ENCODE measurements around the gene KCNK15. TPM values are rescaled to one million over a fixed set of nuclear protein-coding genes. Genes with fewer than 3 reads are reported as not detected.
"Not testable (repeated sequence)": the region's sequence is repeated elsewhere in the genome, so short reads cannot be mapped to it uniquely, and the experiment has no call there.

KCNK15 gene
- total RNA-seq (0.05 TPM), polyA plus RNA-seq (0.16 TPM)
- long read RNA-seq, donor 1 = 0 reads
- long read RNA-seq, donor 2 = 0 reads
- long read RNA-seq, donor 3 = 0 reads
- long read RNA-seq, donor 4 = 0 reads
- long read RNA-seq, donor 5 = 0 reads
- long read RNA-seq, donor 6 = 0 reads
- long read RNA-seq, donor 7 = 0 reads
- long read RNA-seq, donor 8 = 0 reads
- long read RNA-seq, donor 9 = 0 reads
- long read RNA-seq, donor 10 = 0 reads

DNA sequence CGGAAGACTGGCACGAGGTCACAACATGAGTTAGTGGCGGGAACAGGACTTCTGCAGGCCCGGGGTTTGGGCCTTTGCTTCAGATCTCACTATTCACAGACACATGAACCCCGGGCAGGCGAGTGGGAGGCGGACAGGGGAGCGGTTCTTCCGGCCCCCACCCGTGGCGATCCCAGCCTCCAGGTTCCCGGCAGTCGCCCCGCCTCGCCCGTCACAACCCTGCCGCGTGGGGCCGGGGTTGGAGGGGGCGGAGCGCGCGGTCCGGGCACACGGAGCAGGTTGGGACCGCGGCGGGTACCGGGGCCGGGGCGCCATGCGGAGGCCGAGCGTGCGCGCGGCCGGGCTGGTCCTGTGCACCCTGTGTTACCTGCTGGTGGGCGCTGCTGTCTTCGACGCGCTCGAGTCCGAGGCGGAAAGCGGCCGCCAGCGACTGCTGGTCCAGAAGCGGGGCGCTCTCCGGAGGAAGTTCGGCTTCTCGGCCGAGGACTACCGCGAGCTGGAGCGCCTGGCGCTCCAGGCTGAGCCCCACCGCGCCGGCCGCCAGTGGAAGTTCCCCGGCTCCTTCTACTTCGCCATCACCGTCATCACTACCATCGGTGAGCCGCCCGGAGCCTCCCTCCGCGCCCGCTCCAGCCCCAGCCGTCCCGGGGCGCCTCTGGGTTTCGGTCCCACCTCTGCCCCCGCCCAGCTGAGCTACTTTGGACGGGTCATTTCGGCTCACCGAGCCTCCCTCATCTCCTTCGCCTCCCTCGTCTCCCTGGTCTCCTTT lies at the start of gene KCNK15:
TSS of gene KCNK15 (plus strand) at position 268 of the 769 bp plus-strand sequence. CDS start at position 314, 46 bp downstream.
- H3K27ac ChIP-seq (ENCODE audit: low read depth in 1 of 2, low read length in 1 of 2) = no peak within 1 kb of the TSS
- 3% methylated on average over 81 of the region's 81 CpGs for WGBS
- no peaks in the 10 kb centered on the region for H3K4me1 ChIP-seq (ENCODE audit: control insufficient read depth in 2 of 2, insufficient read depth in 2 of 2, low read length in 2 of 2)
- H3K36me3 ChIP-seq (ENCODE audit: control insufficient read depth in 2 of 2, insufficient read depth in 2 of 2, low read length in 1 of 2) = no peaks in the 10 kb centered on the region
- peaks cover 38 to 79% of the 10 kb centered on the region in 2 donors for H3K27me3 ChIP-seq (ENCODE audit: control insufficient read depth in 2 of 2, insufficient read depth in 1 of 2, low read length in 1 of 2)
- no peaks in the 10 kb centered on the region for H3K9me3 ChIP-seq (ENCODE audit: control insufficient read depth in 2 of 2, insufficient read depth in 1 of 2, low read length in 1 of 2)
- peak within 1 kb of the TSS in 1 of 2 donors; percentile 31 for H3K4me3 ChIP-seq (ENCODE audit: low read length in 2 of 2)
- no peak for DNase-seq (ENCODE audit: low read depth in 6 of 9, low spot score in 9 of 9)

DNA sequence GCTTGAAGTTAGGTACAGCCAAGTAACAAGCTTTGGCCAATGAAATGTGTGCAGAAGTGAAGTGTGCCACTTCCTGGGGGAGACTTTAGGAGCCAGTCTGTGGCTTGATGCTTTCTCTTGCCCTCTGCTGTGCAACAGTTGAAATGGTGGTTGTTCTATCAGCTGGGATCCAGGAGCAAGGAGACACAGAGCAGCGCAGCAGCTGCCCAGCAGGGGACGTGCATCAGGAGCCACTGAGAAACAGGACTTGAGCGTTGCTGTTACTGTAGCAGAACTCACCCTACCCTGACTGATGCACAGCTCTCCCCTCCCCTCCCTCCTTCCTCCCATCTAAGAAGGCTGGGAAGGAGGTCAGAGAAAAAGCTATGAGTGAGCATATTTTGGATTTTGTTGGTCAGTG lies 49.4 kb upstream of the KCNK15 start:
- Histone ChIP-seq H3K36me3 (ENCODE audit: control insufficient read depth in 2 of 2, insufficient read depth in 2 of 2, low read length in 1 of 2) (no peaks in the 10 kb centered on the region), H3K4me3 (ENCODE audit: low read length in 2 of 2) (no peak overlapping the region), H3K9me3 (ENCODE audit: control insufficient read depth in 2 of 2, insufficient read depth in 1 of 2, low read length in 1 of 2) (no peaks in the 10 kb centered on the region), H3K27ac (ENCODE audit: low read depth in 1 of 2, low read length in 1 of 2) (no peak overlapping the region), H3K4me1 (ENCODE audit: control insufficient read depth in 2 of 2, insufficient read depth in 2 of 2, low read length in 2 of 2) (no peaks in the 10 kb centered on the region), H3K27me3 (ENCODE audit: control insufficient read depth in 2 of 2, insufficient read depth in 1 of 2, low read length in 1 of 2) (peaks cover 0 to 2% of the 10 kb centered on the region in 2 donors)
- DNase-seq (ENCODE audit: low read depth in 6 of 9, low spot score in 9 of 9) = no peak
- 94% methylated on average over 3 of the region's 3 CpGs for WGBS

GRCh38 chr20:44697041-44697440 lies 48.6 kb upstream of the KCNK15 start:
- H3K9me3 ChIP-seq (ENCODE audit: control insufficient read depth in 2 of 2, insufficient read depth in 1 of 2, low read length in 1 of 2); H3K27me3 ChIP-seq (ENCODE audit: control insufficient read depth in 2 of 2, insufficient read depth in 1 of 2, low read length in 1 of 2); H3K4me3 ChIP-seq (ENCODE audit: low read length in 2 of 2); H3K27ac ChIP-seq (ENCODE audit: low read depth in 1 of 2, low read length in 1 of 2); H3K36me3 ChIP-seq (ENCODE audit: control insufficient read depth in 2 of 2, insufficient read depth in 2 of 2, low read length in 1 of 2); DNase-seq (ENCODE audit: low read depth in 6 of 9, low spot score in 9 of 9); H3K4me1 ChIP-seq (ENCODE audit: control insufficient read depth in 2 of 2, insufficient read depth in 2 of 2, low read length in 2 of 2): not testable (repeated sequence)
- WGBS = 98% methylated on average over 5 of the region's 5 CpGs

DNA sequence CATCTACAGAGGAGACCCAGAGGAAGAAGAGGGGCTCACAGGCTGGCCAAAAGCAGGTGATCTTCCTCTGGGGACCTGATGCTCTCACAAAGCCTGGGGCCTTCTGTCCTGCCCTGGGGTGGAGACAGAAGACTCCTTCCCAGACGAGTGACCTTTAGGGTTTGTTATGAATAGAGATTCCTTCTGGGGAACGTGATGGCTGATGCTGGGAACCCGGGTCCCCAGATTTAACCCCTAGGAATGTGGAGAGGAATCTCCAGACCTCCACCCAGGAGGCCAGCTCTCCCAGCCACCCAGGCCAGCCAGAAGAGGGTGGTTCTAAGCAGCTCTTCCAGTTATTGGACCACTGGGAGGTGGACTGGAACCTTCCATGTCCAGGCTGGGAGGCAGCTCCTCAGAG lies 47.3 kb upstream of the KCNK15 start:
- Histone ChIP-seq H3K27me3 (ENCODE audit: control insufficient read depth in 2 of 2, insufficient read depth in 1 of 2, low read length in 1 of 2) (no peaks in the 10 kb centered on the region), H3K27ac (ENCODE audit: low read depth in 1 of 2, low read length in 1 of 2) (no peak overlapping the region), H3K4me1 (ENCODE audit: control insufficient read depth in 2 of 2, insufficient read depth in 2 of 2, low read length in 2 of 2) (no peaks in the 10 kb centered on the region), H3K4me3 (ENCODE audit: low read length in 2 of 2) (no peak overlapping the region), H3K9me3 (ENCODE audit: control insufficient read depth in 2 of 2, insufficient read depth in 1 of 2, low read length in 1 of 2) (no peaks in the 10 kb centered on the region), H3K36me3 (ENCODE audit: control insufficient read depth in 2 of 2, insufficient read depth in 2 of 2, low read length in 1 of 2) (no peaks in the 10 kb centered on the region)
- no peak for DNase-seq (ENCODE audit: low read depth in 6 of 9, low spot score in 9 of 9)
- WGBS = 97% methylated on average over 3 of the region's 3 CpGs

GRCh38 chr20:44700306-44700705 lies 45.4 kb upstream of the KCNK15 start:
- WGBS = 97% methylated on average over 11 of the region's 11 CpGs
- H3K27me3 ChIP-seq (ENCODE audit: control insufficient read depth in 2 of 2, insufficient read depth in 1 of 2, low read length in 1 of 2) = no peaks in the 10 kb centered on the region
- H3K4me1 ChIP-seq (ENCODE audit: control insufficient read depth in 2 of 2, insufficient read depth in 2 of 2, low read length in 2 of 2) = no peaks in the 10 kb centered on the region
- DNase-seq (ENCODE audit: low read depth in 6 of 9, low spot score in 9 of 9) = no peak
- no peaks in the 10 kb centered on the region for H3K36me3 ChIP-seq (ENCODE audit: control insufficient read depth in 2 of 2, insufficient read depth in 2 of 2, low read length in 1 of 2)
- H3K9me3 ChIP-seq (ENCODE audit: control insufficient read depth in 2 of 2, insufficient read depth in 1 of 2, low read length in 1 of 2) = no peaks in the 10 kb centered on the region
- no peak overlapping the region for H3K4me3 ChIP-seq (ENCODE audit: low read length in 2 of 2)
- no peak overlapping the region for H3K27ac ChIP-seq (ENCODE audit: low read depth in 1 of 2, low read length in 1 of 2)

DNA sequence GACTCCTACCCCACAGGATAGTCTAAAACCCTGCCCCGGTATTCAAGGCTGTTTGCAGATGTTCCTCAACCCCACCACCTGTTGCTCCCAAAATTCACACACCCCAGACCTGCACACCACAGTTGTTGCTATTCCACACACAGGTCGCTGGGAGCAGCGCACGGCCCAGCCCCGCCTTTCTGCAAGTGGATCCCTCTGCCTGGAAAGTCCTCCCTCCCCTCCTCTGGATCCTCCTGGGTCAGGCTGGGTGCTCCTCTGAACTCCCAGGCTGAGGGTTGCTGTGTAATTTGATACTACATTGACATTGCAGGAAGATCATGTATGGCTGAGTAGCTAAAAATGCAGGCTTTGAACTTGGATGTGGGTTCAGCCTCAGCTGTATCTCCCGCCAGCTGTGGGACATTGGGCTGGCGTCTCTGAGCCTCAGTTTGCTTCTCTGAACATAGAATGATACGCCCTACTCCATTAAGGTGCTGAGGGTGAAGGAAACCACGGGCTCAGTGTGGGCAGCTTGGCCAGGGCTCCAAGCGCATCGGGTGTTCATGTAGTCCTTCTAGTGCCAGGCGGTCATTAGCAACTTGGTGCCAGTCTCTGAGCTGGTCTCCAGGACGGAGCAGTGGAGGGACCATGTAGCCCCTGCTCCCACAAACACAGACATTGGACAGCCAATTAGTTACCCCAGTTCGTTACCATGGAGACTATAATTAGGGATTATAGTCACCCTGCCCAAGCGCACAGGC lies 44.4 kb upstream of the KCNK15 start:
- H3K27me3 ChIP-seq (ENCODE audit: control insufficient read depth in 2 of 2, insufficient read depth in 1 of 2, low read length in 1 of 2) = peaks cover 0 to 1% of the 10 kb centered on the region in 2 donors
- no peak for DNase-seq (ENCODE audit: low read depth in 6 of 9, low spot score in 9 of 9)
- H3K27ac ChIP-seq (ENCODE audit: low read depth in 1 of 2, low read length in 1 of 2) = no peak overlapping the region
- H3K36me3 ChIP-seq (ENCODE audit: control insufficient read depth in 2 of 2, insufficient read depth in 2 of 2, low read length in 1 of 2) = no peaks in the 10 kb centered on the region
- whole genome bisulfite sequencing = 89% methylated on average over 15 of the region's 15 CpGs
- no peaks in the 10 kb centered on the region for H3K9me3 ChIP-seq (ENCODE audit: control insufficient read depth in 2 of 2, insufficient read depth in 1 of 2, low read length in 1 of 2)
- no peak overlapping the region for H3K4me3 ChIP-seq (ENCODE audit: low read length in 2 of 2)
- H3K4me1 ChIP-seq (ENCODE audit: control insufficient read depth in 2 of 2, insufficient read depth in 2 of 2, low read length in 2 of 2) = no peaks in the 10 kb centered on the region

GRCh38 chr20:44701858-44702256 lies 43.8 kb upstream of the KCNK15 start:
- Histone ChIP-seq H3K36me3 (ENCODE audit: control insufficient read depth in 2 of 2, insufficient read depth in 2 of 2, low read length in 1 of 2) (no peaks in the 10 kb centered on the region), H3K27me3 (ENCODE audit: control insufficient read depth in 2 of 2, insufficient read depth in 1 of 2, low read length in 1 of 2) (peaks cover 0 to 2% of the 10 kb centered on the region in 2 donors), H3K9me3 (ENCODE audit: control insufficient read depth in 2 of 2, insufficient read depth in 1 of 2, low read length in 1 of 2) (no peaks in the 10 kb centered on the region), H3K27ac (ENCODE audit: low read depth in 1 of 2, low read length in 1 of 2) (no peak overlapping the region), H3K4me1 (ENCODE audit: control insufficient read depth in 2 of 2, insufficient read depth in 2 of 2, low read length in 2 of 2) (no peaks in the 10 kb centered on the region), H3K4me3 (ENCODE audit: low read length in 2 of 2) (no peak overlapping the region)
- 95% methylated on average over 7 of the region's 7 CpGs for WGBS
- no peak for DNase-seq (ENCODE audit: low read depth in 6 of 9, low spot score in 9 of 9)

DNA sequence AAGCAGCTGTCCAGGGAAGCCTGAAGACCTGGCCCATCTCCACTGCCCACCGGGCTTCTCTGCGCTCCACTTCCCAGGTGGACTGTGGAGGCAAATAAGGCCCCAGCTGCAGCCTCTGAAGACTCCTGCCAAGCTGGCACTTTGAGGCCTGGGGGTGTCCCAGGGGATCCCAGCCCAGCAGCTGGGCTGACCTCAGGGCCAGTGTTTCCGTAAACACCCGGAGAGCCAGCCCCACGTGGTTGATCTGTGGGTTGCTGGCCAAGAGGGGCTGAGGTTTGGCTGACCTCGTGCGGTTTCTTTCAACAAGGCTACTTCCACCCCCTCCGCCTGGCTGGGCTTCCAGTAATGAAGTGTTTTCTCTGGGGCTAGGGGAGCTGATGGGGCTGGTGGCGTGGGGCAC lies 42.9 kb upstream of the KCNK15 start:
- no peak for DNase-seq (ENCODE audit: low read depth in 6 of 9, low spot score in 9 of 9)
- no peak overlapping the region for H3K4me3 ChIP-seq (ENCODE audit: low read length in 2 of 2)
- H3K27ac ChIP-seq (ENCODE audit: low read depth in 1 of 2, low read length in 1 of 2) = no peak overlapping the region
- no peaks in the 10 kb centered on the region for H3K9me3 ChIP-seq (ENCODE audit: control insufficient read depth in 2 of 2, insufficient read depth in 1 of 2, low read length in 1 of 2)
- no peaks in the 10 kb centered on the region for H3K36me3 ChIP-seq (ENCODE audit: control insufficient read depth in 2 of 2, insufficient read depth in 2 of 2, low read length in 1 of 2)
- H3K27me3 ChIP-seq (ENCODE audit: control insufficient read depth in 2 of 2, insufficient read depth in 1 of 2, low read length in 1 of 2) = peaks cover 0 to 2% of the 10 kb centered on the region in 2 donors
- 64% methylated on average over 9 of the region's 9 CpGs for WGBS
- no peaks in the 10 kb centered on the region for H3K4me1 ChIP-seq (ENCODE audit: control insufficient read depth in 2 of 2, insufficient read depth in 2 of 2, low read length in 2 of 2)

All from thymus (tissue), 14 donors.